Measurements from ENCODE around the gene RUBCNL.

- TF ChIP-seq EZH2 (IDR thresholded peaks at IDR 0.05) (no peak), POLR2AphosphoS5 (IDR thresholded peaks at IDR 0.05; ENCODE audit: borderline replicate concordance, low read depth, low read length) (no peak)
Measured at GRCh38 chr13:46373623-46374022, 13.4 kb downstream of the RUBCNL start.
